Right lobe of liver (tissue), 4 donors: ENCODE results near the gene RIC8A.

Experiments
- CTCF ChIP-seq, 4 donors: fragments of 200-600 bp in 3 of 4; fragments of 450-650 bp in 1 of 4; IDR thresholded peaks; one replicate each; pipeline versions ENCODE4 v1.5.1 to v1.8.0; 2016 to 2022; ENCODE audit warnings: antibody characterized with exemption in 4 of 4, mild to moderate bottlenecking in 2 of 4
- POLR2A ChIP-seq: fragments of 450-650 bp; IDR thresholded peaks from one replicate; pipeline ENCODE4 v1.6.1; 2017; ENCODE audit warnings: antibody characterized with exemption, mild to moderate bottlenecking
- donor health status: DM: no; HTN: no; CAD: no.
- donor health status: DM: no; HTN: no; CAD: no.
- donor health status: DM: no; HTN: yes; CAD: no.

DNA sequence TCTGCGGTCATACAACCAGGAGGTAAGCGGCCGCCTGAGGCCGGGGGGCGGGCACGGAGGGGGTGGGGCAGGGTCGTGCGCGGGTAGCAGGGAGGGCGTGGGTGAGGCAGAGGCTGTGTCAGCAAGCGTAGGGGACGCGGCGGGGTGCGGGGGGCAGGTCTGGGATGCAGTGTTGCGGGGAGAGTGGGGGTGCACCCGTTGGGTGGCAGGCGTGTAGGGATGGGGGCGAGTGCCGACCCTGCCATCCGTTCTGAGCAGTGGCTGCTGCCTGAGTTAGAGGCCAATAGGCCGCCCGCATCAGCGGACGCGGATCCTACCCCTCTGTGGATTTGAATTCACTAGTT lies 1.4 kb downstream of the RIC8A start:
- TF ChIP-seq CTCF (IDR thresholded peaks at IDR 0.05) (no peak), POLR2A (no peak)
